IMR-90 (cell line): Measurements from ENCODE around the gene PRR29. TPM values are rescaled to one million over a fixed set of nuclear protein-coding genes. Genes with fewer than 3 reads are reported as not detected.

Experiments
- ATAC-seq: fragments of 200-7000 bp; cut with Tn5 transposase; 2 replicates; pipeline ENCODE4 v1.9.1; 2020; ENCODE audit warnings: low read depth, mild to moderate bottlenecking, moderate library complexity
- BruUV-seq: library from RNA; stranded (reverse); fragments of 400-500 nt; replicated peaks from 2 replicates; lab custom pipeline; 2021; lab: Mats Ljungman, UMichigan
- CTCF ChIA-PET: fragments of 300-600 bp; formaldehyde crosslinking; extraction: SDS; loops from one replicate; lab custom pipeline; 2021; ENCODE audit warnings: antibody characterized with exemption; lab: Yijun Ruan, JAX
- POLR2A ChIA-PET: fragments of 300-600 bp; sonication (Branson Sonifier 250); formaldehyde crosslinking; loops from one replicate; lab custom pipeline; 2022; ENCODE audit warnings: antibody characterized with exemption; ENCODE audit not compliant: unreplicated experiment; lab: Charles Lee
- DNase-seq: peaks from one replicate; pipeline ENCODE4 v3.0.0; 2013
- H2AFZ ChIP-seq: replicated peaks from 2 replicates; pipeline ENCODE3; 2013; ENCODE audit warnings: low read length, mild to moderate bottlenecking; ENCODE audit not compliant: poor library complexity
- H2AK5ac ChIP-seq: 2 replicates; pipeline ENCODE4 v1.6.1; 2013; ENCODE audit warnings: low read depth, low read length, inconsistent platforms
- H2AK9ac ChIP-seq: replicated peaks from 2 replicates; pipeline ENCODE3; 2013; ENCODE audit warnings: mild to moderate bottlenecking, low read depth, low read length, moderate library complexity; ENCODE audit not compliant: poor library complexity
- H2BK120ac ChIP-seq: 2 replicates; pipeline ENCODE4 v1.6.1; 2013; ENCODE audit warnings: low read depth, low read length, inconsistent platforms
- H2BK15ac ChIP-seq: 3 replicates; pipeline ENCODE4 v1.6.1; 2013; ENCODE audit warnings: low read depth, low read length, inconsistent platforms
- H2BK20ac ChIP-seq: 2 replicates; pipeline ENCODE4 v1.6.1; 2013; ENCODE audit warnings: low read depth, mild to moderate bottlenecking, inconsistent platforms, low read length, moderate library complexity
- H2BK5ac ChIP-seq: 2 replicates; pipeline ENCODE4 v1.6.1; 2013; ENCODE audit warnings: mild to moderate bottlenecking, low read depth, low read length, inconsistent platforms; ENCODE audit not compliant: poor library complexity, severe bottlenecking
- H3K14ac ChIP-seq: replicated peaks from 2 replicates; pipeline ENCODE4 v1.6.1; 2013; ENCODE audit warnings: low read depth, low read length, inconsistent platforms
- H3K18ac ChIP-seq: 2 replicates; pipeline ENCODE4 v1.6.1; 2013; ENCODE audit warnings: low read depth, low read length, control low read depth
- H3K23ac ChIP-seq: 2 replicates; pipeline ENCODE4 v1.6.1; 2013; ENCODE audit warnings: low read depth, low read length, inconsistent platforms
- H3K27ac ChIP-seq: 2 replicates; pipeline ENCODE4 v1.5.1; 2013; ENCODE audit warnings: mild to moderate bottlenecking, control low read depth, low read length; ENCODE audit not compliant: insufficient read depth
- H3K27me3 ChIP-seq: 2 replicates; pipeline ENCODE4 v1.6.1; 2013; ENCODE audit warnings: low read length; ENCODE audit not compliant: control insufficient read depth, insufficient read depth
- H3K36me3 ChIP-seq: 2 replicates; pipeline ENCODE4 v1.6.1; 2013; ENCODE audit warnings: low read length, mixed read lengths; ENCODE audit not compliant: control insufficient read depth, insufficient read depth
- H3K4ac ChIP-seq: 2 replicates; pipeline ENCODE4 v1.6.1; 2013; ENCODE audit warnings: low read depth, low read length, inconsistent platforms
- H3K4me1 ChIP-seq: 2 replicates; pipeline ENCODE4 v1.6.1; 2013; ENCODE audit warnings: low read length, mixed read lengths; ENCODE audit not compliant: control insufficient read depth, insufficient read depth
- H3K4me2 ChIP-seq: 2 replicates; pipeline ENCODE4 v1.6.1; 2013; ENCODE audit warnings: low read depth, mild to moderate bottlenecking, control low read depth, low read length, moderate library complexity
- H3K4me3 ChIP-seq: 2 replicates; pipeline ENCODE4 v1.5.1; 2013; ENCODE audit warnings: low read depth, mild to moderate bottlenecking, control low read depth, low read length, moderate library complexity; ENCODE audit not compliant: insufficient read depth
- H3K56ac ChIP-seq: 2 replicates; pipeline ENCODE4 v1.6.1; 2013; ENCODE audit warnings: low read length, inconsistent platforms; ENCODE audit not compliant: insufficient read depth; ENCODE audit errors: extremely low read depth
- H3K79me1 ChIP-seq, 2 experiments: 2 replicates each; pipeline ENCODE4 v1.6.1; 2013; ENCODE audit warnings: low read length in 2 of 2, inconsistent platforms in 1 of 2, low read depth in 1 of 2
- H3K9ac ChIP-seq: 2 replicates; pipeline ENCODE4 v1.6.1; 2013; ENCODE audit warnings: low read depth, low read length, control low read depth
- H3K9me1 ChIP-seq: 2 replicates; pipeline ENCODE4 v1.6.1; 2013; ENCODE audit warnings: low read length, inconsistent platforms; ENCODE audit not compliant: insufficient read depth
- H3K9me3 ChIP-seq: 2 replicates; pipeline ENCODE4 v1.6.1; 2013; ENCODE audit warnings: low read length; ENCODE audit not compliant: control insufficient read depth, insufficient read depth
- H4K20me1 ChIP-seq: 2 replicates; pipeline ENCODE4 v1.6.1; 2013; ENCODE audit warnings: low read length, inconsistent platforms; ENCODE audit not compliant: insufficient read depth
- H4K5ac ChIP-seq: 2 replicates; pipeline ENCODE4 v1.6.1; 2013; ENCODE audit warnings: mild to moderate bottlenecking, low read depth, low read length, control low read depth
- H4K8ac ChIP-seq, 2 experiments: 2 replicates each; pipeline ENCODE4 v1.6.1; 2013; ENCODE audit warnings: low read depth in 2 of 2, low read length in 2 of 2, control low read depth in 1 of 2, inconsistent platforms in 1 of 2
- H4K91ac ChIP-seq: 2 replicates; pipeline ENCODE4 v1.6.1; 2013; ENCODE audit warnings: low read depth, low read length, inconsistent platforms; ENCODE audit not compliant: insufficient read depth
- BHLHE40 ChIP-seq: fragments of 150-350 bp; IDR thresholded peaks from 2 replicates; pipeline ENCODE4 v1.6.1; 2016; ENCODE audit warnings: mild to moderate bottlenecking, low read depth, low read length
- CEBPB ChIP-seq: IDR thresholded peaks from 2 replicates; pipeline ENCODE4 v1.6.1; 2012; ENCODE audit warnings: low read depth, low read length, improper control_type of control experiment
- CHD1 ChIP-seq: IDR thresholded peaks from 2 replicates; pipeline ENCODE4 v1.6.1; 2012; ENCODE audit warnings: low read depth, low read length, improper control_type of control experiment
- CTCF ChIP-seq: conservative IDR thresholded peaks from 2 replicates; pipeline ENCODE4 v1.5.1; 2012; ENCODE audit warnings: mild to moderate bottlenecking, low read depth, low read length, improper control_type of control experiment
- ELK1 ChIP-seq: fragments of 150-350 bp; IDR thresholded peaks from 2 replicates; pipeline ENCODE4 v1.6.1; 2016; ENCODE audit warnings: low read depth, mild to moderate bottlenecking, low read length, moderate library complexity, borderline replicate concordance
- FOS ChIP-seq: fragments of 150-350 bp; IDR thresholded peaks from 2 replicates; pipeline ENCODE4 v1.6.1; 2016; ENCODE audit warnings: low read depth, low read length
- MAFK ChIP-seq: IDR thresholded peaks from 2 replicates; pipeline ENCODE4 v1.6.1; 2012; ENCODE audit warnings: low read depth, low read length, improper control_type of control experiment
- MAZ ChIP-seq: IDR thresholded peaks from 2 replicates; pipeline ENCODE4 v1.6.1; 2012; ENCODE audit warnings: low read depth, mild to moderate bottlenecking, low read length, improper control_type of control experiment, moderate library complexity, borderline replicate concordance
- MXI1 ChIP-seq: IDR thresholded peaks from 2 replicates; pipeline ENCODE4 v1.6.1; 2012; ENCODE audit warnings: low read depth, mild to moderate bottlenecking, low read length, moderate library complexity, borderline replicate concordance
- NFE2L2 ChIP-seq: fragments of 150-350 bp; IDR thresholded peaks from 2 replicates; pipeline ENCODE4 v1.6.1; 2016; ENCODE audit warnings: low read depth, mild to moderate bottlenecking, low read length
- POLR2A ChIP-seq: IDR thresholded peaks from 2 replicates; pipeline ENCODE4 v1.6.1; 2012; ENCODE audit warnings: mild to moderate bottlenecking, low read depth, low read length
- RAD21 ChIP-seq: IDR thresholded peaks from 2 replicates; pipeline ENCODE4 v1.6.1; 2012; ENCODE audit warnings: low read length, improper control_type of control experiment
- RCOR1 ChIP-seq: IDR thresholded peaks from 2 replicates; pipeline ENCODE4 v1.6.1; 2012; ENCODE audit warnings: mild to moderate bottlenecking, low read length, improper control_type of control experiment; ENCODE audit not compliant: insufficient replicate concordance
- RFX5 ChIP-seq: IDR thresholded peaks from 2 replicates; pipeline ENCODE4 v1.8.0; 2012; ENCODE audit warnings: low read depth, mild to moderate bottlenecking, low read length, moderate library complexity
- SMC3 ChIP-seq: fragments of 150-350 bp; IDR thresholded peaks from 2 replicates; pipeline ENCODE4 v1.6.1; 2016; ENCODE audit warnings: low read depth, mild to moderate bottlenecking, antibody characterized with exemption, low read length, moderate library complexity
- USF2 ChIP-seq: fragments of 150-350 bp; IDR thresholded peaks from 2 replicates; pipeline ENCODE4 v1.6.1; 2017; ENCODE audit warnings: mild to moderate bottlenecking, antibody characterized with exemption, low read length, low read depth
- WGBS, 2 experiments: methylation state at CpG; one replicate each; pipeline versions ENCODE4 v1.1.5 to v1.1.7; 2013; ENCODE audit warnings: missing lambda C conversion rate in 2 of 2; ENCODE audit not compliant: insufficient read length in 1 of 2; ENCODE audit errors: extremely low coverage in 2 of 2; 5-methylcytosine and 5-hydroxymethylcytosine counted together
- dilution Hi-C: fragments of 300-500 bp; cut with HindIII; formaldehyde crosslinking; loops from one replicate; pipeline ENCODE4 v1.14.3; 2018; ENCODE audit warnings: low sequenced_read_pairs; ENCODE audit not compliant: unreplicated experiment
- in situ Hi-C: fragments of 300-500 bp; cut with MboI; formaldehyde crosslinking; loops from 3 replicates; pipeline ENCODE4 v1.14.3; 2019; ENCODE audit warnings: low sequenced_read_pairs, inconsistent platforms, mixed read lengths
- intact Hi-C: fragments of 100-400 bp; cut with micrococcal nuclease; formaldehyde crosslinking; loops from 2 replicates; pipeline ENCODE4 v1.10.0; 2022
- polyA plus RNA-seq, 3 experiments: library from polyadenylated mRNA; depleted of rRNA; stranded (reverse); fragments of >200 nt; gene quantifications; 2 replicates each; pipeline ENCODE4 v1.2.3, GENCODE V29; 2012; ENCODE audit warnings: low replicate concordance in 1 of 3
- total RNA-seq: library from RNA; depleted of rRNA; stranded (reverse); fragments of >200 nt; gene quantifications from 2 replicates; pipeline ENCODE4 v1.2.3, GENCODE V29; 2012

PRR29 gene
- total and polyA plus RNA-seq, 2 of the 4 experiments (the other 2 are of a cell fraction) = under 0.01 to 0.17 TPM

GRCh38 chr17:63991611-63992010 is 6.5 kb upstream of the PRR29 start:
- Histone ChIP-seq H2BK5ac (no peak overlapping the region), H3K4me1 (peaks cover 2% of the 10 kb centered on the region; the same call in 1 of the 2 replicates), H3K4me2 (no peak overlapping the region), H4K5ac (no peak overlapping the region), H3K18ac (no peak overlapping the region), H3K9ac (no peak overlapping the region), H2AK9ac (no peak overlapping the region), H4K8ac (no peak overlapping the region), H3K4me3 (no peak overlapping the region), H2BK15ac (no peak overlapping the region), H3K14ac (no peak overlapping the region), H4K20me1 (no peaks in the 10 kb centered on the region), H3K4ac (no peak overlapping the region), H3K27me3 (peaks cover 55% of the 10 kb centered on the region), H2AK5ac (no peak overlapping the region), H3K79me1 (no peaks in the 10 kb centered on the region), H2BK120ac (no peak overlapping the region), H3K27ac (no peak overlapping the region), H3K9me1 (no peaks in the 10 kb centered on the region), H3K36me3 (no peaks in the 10 kb centered on the region), H2AFZ (no peak overlapping the region), H4K91ac (no peak overlapping the region), H2BK20ac (no peak overlapping the region), H3K56ac (no peak overlapping the region), H3K23ac (no peak overlapping the region), H3K9me3 (no peaks in the 10 kb centered on the region)
- in situ Hi-C loops = no loop called here
- intact Hi-C loops = no loop called here
- DNase-seq (no peak), ATAC-seq (no peak)
- 90% methylated on average over 2 of the region's 11 CpGs; no CpG with 5 or more reads in 1 of the 2 experiments for WGBS, 2 experiments
- BruUV-seq = no TSS peak
- TF ChIP-seq SMC3 = no peak
- TF ChIP-seq POLR2A = no peak
- no peak for TF ChIP-seq FOS
- TF ChIP-seq BHLHE40 = no peak
- no peak for TF ChIP-seq CTCF
- TF ChIP-seq RCOR1 = no peak
- TF ChIP-seq CEBPB = no peak
- TF ChIP-seq MAZ = no peak
- no peak for TF ChIP-seq NFE2L2
- TF ChIP-seq USF2 = no peak
- TF ChIP-seq MXI1 = no peak
- TF ChIP-seq RAD21 = no peak
- no peak for TF ChIP-seq ELK1
- no peak for TF ChIP-seq MAFK
- TF ChIP-seq CHD1 = no peak
- TF ChIP-seq RFX5 = no peak
- CTCF ChIA-PET = interaction anchor here (1.1 kb wide), 1 partner anchor 45 kb away, joined by 3 read pairs; no protein-coding TSS in a partner anchor
- dilution Hi-C loops = no loop called here
- POLR2A ChIA-PET = no interaction called here
